ENCODE data around the gene CHRNB2.

CHRNB2 gene

DNA sequence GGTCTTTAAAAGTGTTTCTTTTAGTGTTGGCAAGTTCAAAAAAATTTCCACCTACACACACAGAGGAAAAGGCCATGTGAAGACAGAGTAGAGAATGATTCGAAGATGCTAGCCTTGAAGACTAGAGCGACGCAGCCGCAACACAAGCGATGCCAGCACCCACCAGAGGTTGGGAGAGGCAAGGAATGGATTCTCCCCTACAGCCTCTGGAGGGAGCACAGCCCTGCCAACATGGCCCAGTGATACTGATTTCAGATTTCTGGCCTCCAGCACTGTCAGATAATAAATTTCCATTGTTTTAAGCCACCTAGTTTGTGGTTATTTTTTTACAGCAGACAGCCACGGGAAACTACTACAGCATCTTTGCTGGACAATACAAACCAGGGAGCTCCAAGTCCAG lies 47.3 kb downstream of the CHRNB2 start:
- Histone ChIP-seq H4K20me1 (ENCODE audit: insufficient read depth, low read length, poor library complexity, severe bottlenecking) (peaks cover 36% of the 10 kb centered on the region), H3K27me3 (ENCODE audit: insufficient read depth, low read length, poor library complexity, severe bottlenecking) (no peaks in the 10 kb centered on the region), H3K9me3 (ENCODE audit: insufficient read depth, low read depth, low read length) (no peaks in the 10 kb centered on the region), H3K4me3 (ENCODE audit: low read length, poor library complexity, severe bottlenecking) (no peak overlapping the region), H3K79me2 (ENCODE audit: insufficient read depth, low read length) (peaks cover 88% of the 10 kb centered on the region), H3K4me2 (ENCODE audit: low read depth, low read length, poor library complexity, severe bottlenecking) (peak overlapping the region; percentile 21), H2AFZ (ENCODE audit: low read length) (no peak overlapping the region), H3K9me2 (replicated peaks; ENCODE audit: low read depth, low read length) (no peaks in the 10 kb centered on the region), H3F3A (ENCODE audit: low read depth) (peaks cover 12% of the 10 kb centered on the region; the same call in 1 of the 2 replicates), H3K4me1 (ENCODE audit: insufficient read depth, low read length, poor library complexity, severe bottlenecking) (peaks cover 37% of the 10 kb centered on the region), H3K36me3 (ENCODE audit: insufficient read depth, low read length) (no peaks in the 10 kb centered on the region), H3K9ac (ENCODE audit: low read depth, low read length, poor library complexity, severe bottlenecking) (no peak overlapping the region)
- no peak for TF ChIP-seq EZH2phosphoT487 (IDR thresholded peaks at IDR 0.05; ENCODE audit: borderline replicate concordance)
- TF ChIP-seq, protein P1, sequence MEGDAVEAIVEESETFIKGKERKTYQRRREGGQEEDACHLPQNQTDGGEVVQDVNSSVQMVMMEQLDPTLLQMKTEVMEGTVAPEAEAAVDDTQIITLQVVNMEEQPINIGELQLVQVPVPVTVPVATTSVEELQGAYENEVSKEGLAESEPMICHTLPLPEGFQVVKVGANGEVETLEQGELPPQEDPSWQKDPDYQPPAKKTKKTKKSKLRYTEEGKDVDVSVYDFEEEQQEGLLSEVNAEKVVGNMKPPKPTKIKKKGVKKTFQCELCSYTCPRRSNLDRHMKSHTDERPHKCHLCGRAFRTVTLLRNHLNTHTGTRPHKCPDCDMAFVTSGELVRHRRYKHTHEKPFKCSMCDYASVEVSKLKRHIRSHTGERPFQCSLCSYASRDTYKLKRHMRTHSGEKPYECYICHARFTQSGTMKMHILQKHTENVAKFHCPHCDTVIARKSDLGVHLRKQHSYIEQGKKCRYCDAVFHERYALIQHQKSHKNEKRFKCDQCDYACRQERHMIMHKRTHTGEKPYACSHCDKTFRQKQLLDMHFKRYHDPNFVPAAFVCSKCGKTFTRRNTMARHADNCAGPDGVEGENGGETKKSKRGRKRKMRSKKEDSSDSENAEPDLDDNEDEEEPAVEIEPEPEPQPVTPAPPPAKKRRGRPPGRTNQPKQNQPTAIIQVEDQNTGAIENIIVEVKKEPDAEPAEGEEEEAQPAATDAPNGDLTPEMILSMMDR (conservative IDR thresholded peaks at IDR 0.05; ENCODE audit: low read length): peak; percentile 30

DNA sequence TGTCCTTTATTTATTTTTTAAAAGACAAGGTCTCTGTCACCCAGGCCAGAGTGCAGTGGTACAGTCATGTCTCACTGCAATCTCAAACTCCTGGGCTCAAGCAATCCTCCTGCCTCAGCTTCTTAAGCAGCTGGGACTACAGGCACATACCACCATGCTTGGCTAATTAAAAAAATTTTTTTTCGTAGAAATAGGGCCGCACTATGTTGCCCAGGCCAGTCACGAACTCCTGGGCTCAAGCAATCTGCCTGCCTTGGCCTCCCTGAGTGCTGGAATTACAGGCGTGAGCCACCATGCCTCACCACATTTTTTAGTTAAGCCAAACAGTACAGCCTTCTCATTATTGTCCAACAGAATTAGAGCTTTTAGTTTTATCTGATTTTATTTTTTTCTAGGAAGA lies 47.8 kb downstream of the CHRNB2 start:
- no peak for TF ChIP-seq EZH2phosphoT487 (IDR thresholded peaks at IDR 0.05; ENCODE audit: borderline replicate concordance)
- TF ChIP-seq, protein P1 (conservative IDR thresholded peaks at IDR 0.05; ENCODE audit: low read length): no peak
- H3F3A ChIP-seq (ENCODE audit: low read depth): peaks cover 10% of the 10 kb centered on the region; the same call in 1 of the 2 replicates
- H3K79me2 ChIP-seq (ENCODE audit: insufficient read depth, low read length): peaks cover 88% of the 10 kb centered on the region
- H4K20me1 ChIP-seq (ENCODE audit: insufficient read depth, low read length, poor library complexity, severe bottlenecking): peaks cover 36% of the 10 kb centered on the region
- no peak overlapping the region for H2AFZ ChIP-seq (ENCODE audit: low read length)
- no peaks in the 10 kb centered on the region for H3K27me3 ChIP-seq (ENCODE audit: insufficient read depth, low read length, poor library complexity, severe bottlenecking)
- H3K4me3 ChIP-seq (ENCODE audit: low read length, poor library complexity, severe bottlenecking): no peak overlapping the region
- H3K36me3 ChIP-seq (ENCODE audit: insufficient read depth, low read length): no peaks in the 10 kb centered on the region
- no peak overlapping the region for H3K9ac ChIP-seq (ENCODE audit: low read depth, low read length, poor library complexity, severe bottlenecking)
- H3K9me3 ChIP-seq (ENCODE audit: insufficient read depth, low read depth, low read length): no peaks in the 10 kb centered on the region
- no peaks in the 10 kb centered on the region for H3K9me2 ChIP-seq (replicated peaks; ENCODE audit: low read depth, low read length)
- peak overlapping the region; percentile 21 for H3K4me2 ChIP-seq (ENCODE audit: low read depth, low read length, poor library complexity, severe bottlenecking)
- peaks cover 34% of the 10 kb centered on the region for H3K4me1 ChIP-seq (ENCODE audit: insufficient read depth, low read length, poor library complexity, severe bottlenecking)

DNA sequence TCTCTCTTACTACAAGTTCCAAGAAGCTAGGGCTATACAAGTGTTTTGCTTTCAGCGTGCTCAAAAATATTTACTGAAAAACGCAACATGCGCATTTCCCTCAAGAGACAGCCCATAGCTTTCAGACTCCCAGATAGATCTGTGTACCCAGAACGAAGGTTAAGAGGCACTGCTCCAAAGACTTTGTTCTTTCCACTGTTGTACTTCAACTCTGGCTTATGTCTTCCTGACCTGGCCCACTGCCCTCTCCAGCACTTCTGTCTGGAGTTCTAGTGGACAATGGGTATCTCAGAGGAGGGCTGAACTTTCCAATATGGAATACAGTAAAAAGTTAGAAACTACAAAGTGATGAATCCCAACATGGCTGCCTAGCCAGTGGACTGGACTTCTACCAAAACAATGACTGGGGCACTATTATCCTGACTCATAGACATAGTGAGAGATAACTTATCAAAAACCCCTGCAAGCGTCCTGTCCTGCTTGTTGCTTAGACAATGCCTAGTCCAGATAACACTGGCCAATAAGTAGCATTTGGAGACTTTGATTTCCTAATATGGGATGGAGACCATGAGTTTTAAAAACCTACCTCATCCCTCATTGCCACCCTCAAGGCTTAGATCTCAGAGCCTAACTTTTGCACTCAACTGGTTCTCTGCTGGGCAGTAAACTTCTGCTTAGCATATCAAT lies 49.2 kb downstream of the CHRNB2 start:
- H3K27me3 ChIP-seq (ENCODE audit: insufficient read depth, low read length, poor library complexity, severe bottlenecking): no peaks in the 10 kb centered on the region
- H3K9me2 ChIP-seq (replicated peaks; ENCODE audit: low read depth, low read length): no peaks in the 10 kb centered on the region
- no peak overlapping the region for H2AFZ ChIP-seq (ENCODE audit: low read length)
- no peak for TF ChIP-seq EZH2phosphoT487 (IDR thresholded peaks at IDR 0.05; ENCODE audit: borderline replicate concordance)
- TF ChIP-seq, protein P1 (conservative IDR thresholded peaks at IDR 0.05; ENCODE audit: low read length): no peak
- no peak overlapping the region for H3K4me2 ChIP-seq (ENCODE audit: low read depth, low read length, poor library complexity, severe bottlenecking)
- H3K9me3 ChIP-seq (ENCODE audit: insufficient read depth, low read depth, low read length): no peaks in the 10 kb centered on the region
- H3K9ac ChIP-seq (ENCODE audit: low read depth, low read length, poor library complexity, severe bottlenecking): no peak overlapping the region
- peaks cover 40% of the 10 kb centered on the region for H4K20me1 ChIP-seq (ENCODE audit: insufficient read depth, low read length, poor library complexity, severe bottlenecking)
- H3K4me3 ChIP-seq (ENCODE audit: low read length, poor library complexity, severe bottlenecking): no peak overlapping the region
- H3K36me3 ChIP-seq (ENCODE audit: insufficient read depth, low read length): no peaks in the 10 kb centered on the region
- peaks cover 31% of the 10 kb centered on the region for H3K4me1 ChIP-seq (ENCODE audit: insufficient read depth, low read length, poor library complexity, severe bottlenecking)
- H3F3A ChIP-seq (ENCODE audit: low read depth): peaks cover 2% of the 10 kb centered on the region; the same call in 1 of the 2 replicates
- H3K79me2 ChIP-seq (ENCODE audit: insufficient read depth, low read length): peaks cover 90% of the 10 kb centered on the region
